Fibroblast of lung (primary cell): ENCODE data around the gene INTS2.

Experiments used
- CTCF ChIP-seq, 2 donors: IDR thresholded peaks in 1 of 2; conservative IDR thresholded peaks in 1 of 2; 1 replicate in 1 of 2; 2 replicates in 1 of 2; pipeline ENCODE4 v1.5.1; 2011 to 2012; ENCODE audit warnings: low read length in 2 of 2, control low read depth in 1 of 2, inconsistent platforms in 1 of 2, low read depth in 1 of 2, mild to moderate bottlenecking in 1 of 2
- EZH2 ChIP-seq: IDR thresholded peaks from 2 replicates; pipeline ENCODE4 v1.5.1; 2012; ENCODE audit warnings: low read length, control low read depth, mild to moderate bottlenecking; ENCODE audit errors: missing control alignments

GRCh38 chr17:61955619-61956018 is 27.8 kb upstream of the INTS2 start:
- TF ChIP-seq CTCF (conservative IDR thresholded peaks at IDR 0.05 in 1 of 2, IDR thresholded peaks at IDR 0.05 in 1 of 2; ENCODE audit: low read depth in 1 of 2, low read length in 2 of 2) (no peak), EZH2 (no peak)
